GM23338 (cell line): ENCODE data around the gene CALML3. TPM values are rescaled to one million over a fixed set of nuclear protein-coding genes. Genes with fewer than 3 reads are reported as not detected.
A peak's percentile ranks its signal among the peaks of the same experiment; 100 is the strongest.

Experiments used
- ATAC-seq: fragments of 200-7000 bp; cut with Tn5 transposase; 3 replicates; pipeline ENCODE4 v1.9.1; 2020
- DNase-seq: peaks from one replicate; pipeline ENCODE4 v3.0.0-alpha.2; 2015; ENCODE audit warnings: low spot score
- H2AFZ ChIP-seq: fragments of 200-600 bp; sonication (generic); 2 replicates; pipeline ENCODE4 v1.8.0; 2016; ENCODE audit warnings: antibody characterized with exemption, mild to moderate bottlenecking, moderate library complexity
- H3F3A ChIP-seq: fragments of 200-600 bp; sonication (generic); replicated peaks from 2 replicates; pipeline ENCODE4 v1.8.0; 2017; ENCODE audit warnings: antibody characterized with exemption, mixed run types, low read depth
- H3K27ac ChIP-seq: fragments of 200-600 bp; sonication (generic); 2 replicates; pipeline ENCODE4 v1.6.1; 2016; ENCODE audit warnings: low read depth
- H3K27me3 ChIP-seq: fragments of 200-600 bp; sonication (generic); 2 replicates; pipeline ENCODE4 v1.8.0; 2016; ENCODE audit warnings: mild to moderate bottlenecking, mixed run types, moderate library complexity; ENCODE audit not compliant: insufficient read depth
- H3K36me3 ChIP-seq: fragments of 200-600 bp; sonication (generic); 2 replicates; pipeline ENCODE4 v1.8.0; 2016; ENCODE audit warnings: mild to moderate bottlenecking; ENCODE audit not compliant: insufficient read depth
- H3K4me1 ChIP-seq: fragments of 200-600 bp; sonication (generic); 2 replicates; pipeline ENCODE4 v1.8.0; 2016; ENCODE audit warnings: mild to moderate bottlenecking, moderate library complexity; ENCODE audit not compliant: insufficient read depth
- H3K4me2 ChIP-seq: fragments of 200-600 bp; sonication (generic); 2 replicates; pipeline ENCODE4 v1.7.1; 2017; ENCODE audit warnings: mixed run types
- H3K4me3 ChIP-seq: fragments of 200-600 bp; sonication (generic); 2 replicates; pipeline ENCODE4 v1.6.1; 2016; ENCODE audit warnings: mixed run types
- H3K79me2 ChIP-seq: fragments of 200-600 bp; sonication (generic); replicated peaks from 2 replicates; pipeline ENCODE4 v1.8.0; 2017; ENCODE audit warnings: mild to moderate bottlenecking; ENCODE audit not compliant: insufficient read depth
- H3K9me2 ChIP-seq: fragments of 200-600 bp; sonication (generic); 2 replicates; pipeline ENCODE4 v1.8.0; 2017; ENCODE audit not compliant: insufficient read depth
- H4K20me1 ChIP-seq: fragments of 200-600 bp; sonication (generic); replicated peaks from 2 replicates; pipeline ENCODE4 v1.8.0; 2017; ENCODE audit warnings: mild to moderate bottlenecking; ENCODE audit not compliant: insufficient read depth
- H3K27ac Mint-ChIP-seq: 2 replicates; pipeline ENCODE4 v1.8.0; 2020; ENCODE audit warnings: inconsistent platforms, mild to moderate bottlenecking, moderate library complexity, mixed read lengths
- H3K27me3 Mint-ChIP-seq: 3 replicates; pipeline ENCODE4 v1.8.0; 2022; ENCODE audit warnings: low read depth, mild to moderate bottlenecking, moderate library complexity, mixed read lengths, inconsistent platforms; ENCODE audit not compliant: insufficient read depth, poor library complexity
- H3K36me3 Mint-ChIP-seq: 3 replicates; pipeline ENCODE4 v1.8.0; 2021; ENCODE audit warnings: low read depth, mild to moderate bottlenecking, inconsistent platforms, moderate library complexity, mixed read lengths
- H3K4me1 Mint-ChIP-seq: 3 replicates; pipeline ENCODE4 v1.8.0; 2020; ENCODE audit warnings: mild to moderate bottlenecking, inconsistent platforms, mixed read lengths
- H3K4me3 Mint-ChIP-seq: 3 replicates; pipeline ENCODE4 v1.8.0; 2021; ENCODE audit warnings: moderate library complexity, mild to moderate bottlenecking, inconsistent platforms, mixed read lengths
- H3K9me3 Mint-ChIP-seq: 3 replicates; pipeline ENCODE4 v1.8.0; 2020; ENCODE audit warnings: moderate library complexity, mild to moderate bottlenecking, inconsistent platforms, mixed read lengths
- CREB1 ChIP-seq: fragments of 250-450 bp; sonication (Bioruptor Pico); IDR thresholded peaks from 2 replicates; pipeline ENCODE4 v1.5.0; 2020; ENCODE audit warnings: low read depth, mild to moderate bottlenecking, moderate library complexity
- EZH2 ChIP-seq: fragments of 200-600 bp; sonication (generic); IDR thresholded peaks from one replicate; pipeline ENCODE4 v1.8.0; 2017; ENCODE audit warnings: antibody characterized with exemption, mild to moderate bottlenecking, low read depth; ENCODE audit not compliant: unreplicated experiment
- EZH2phosphoT487 ChIP-seq: fragments of 200-600 bp; sonication (generic); IDR thresholded peaks from one replicate; pipeline ENCODE4 v1.8.1; 2018; ENCODE audit warnings: antibody characterized with exemption; ENCODE audit not compliant: unreplicated experiment
- JUNB ChIP-seq: IDR thresholded peaks from one replicate; pipeline ENCODE4 v1.6.1; 2016; ENCODE audit warnings: antibody characterized with exemption; ENCODE audit not compliant: unreplicated experiment
- NANOG ChIP-seq: IDR thresholded peaks from 2 replicates; pipeline ENCODE4 v1.6.1; 2016; ENCODE audit warnings: antibody characterized with exemption, borderline replicate concordance
- POLR2AphosphoS5 ChIP-seq: IDR thresholded peaks from 2 replicates; pipeline ENCODE4 v1.6.1; 2016; ENCODE audit warnings: antibody characterized with exemption, low read depth
- STAT1 ChIP-seq: IDR thresholded peaks from one replicate; pipeline ENCODE4 v1.6.1; 2016; ENCODE audit warnings: antibody characterized with exemption; ENCODE audit not compliant: unreplicated experiment
- ZNF114 ChIP-seq: fragments of 250-450 bp; sonication (Bioruptor Pico); IDR thresholded peaks from 2 replicates; pipeline ENCODE4 v1.5.0; 2020; ENCODE audit warnings: mild to moderate bottlenecking, moderate library complexity
- ZNF331 ChIP-seq: fragments of 250-450 bp; sonication (Bioruptor Pico); IDR thresholded peaks from 2 replicates; pipeline ENCODE4 v1.5.0; 2020; ENCODE audit warnings: low read depth, mild to moderate bottlenecking, moderate library complexity
- polyA plus RNA-seq: library from polyadenylated mRNA; unstranded; fragments of >200 nt; fragmentation: Nextera tagmentation; extraction: Ambion mirVana; gene quantifications from 2 replicates; pipeline ENCODE4 v1.2.1, GENCODE V29; 2016
- total RNA-seq: library from RNA; depleted of rRNA; stranded (reverse); fragments of >200 nt; shearing (Covaris generic); gene quantifications from 2 replicates; pipeline ENCODE4 v1.2.3, GENCODE V29; 2014
- TF ChIP-seq, protein P1 (sequence below): IDR thresholded peaks from one replicate; pipeline ENCODE4 v1.6.1; 2018; ENCODE audit warnings: antibody characterized with exemption; ENCODE audit not compliant: unreplicated experiment
- TF ChIP-seq, protein P2 (sequence below), 2 experiments: fragments of 200-600 bp in 1 of 2; sonication (generic) in 1 of 2; conservative IDR thresholded peaks; 2 replicates each; pipeline versions ENCODE4 v1.5.1 to v1.6.1; 2016 to 2017; ENCODE audit warnings: antibody characterized with exemption in 2 of 2, low read depth in 2 of 2, mild to moderate bottlenecking in 2 of 2, moderate library complexity in 1 of 2
- TF ChIP-seq, protein P3 (sequence below): fragments of 250-450 bp; sonication (Bioruptor Pico); IDR thresholded peaks from 2 replicates; pipeline ENCODE4 v1.5.0; 2020; ENCODE audit warnings: mild to moderate bottlenecking, moderate library complexity
- TF ChIP-seq, protein P4 (sequence below): IDR thresholded peaks from 2 replicates; pipeline ENCODE4 v1.6.1; 2016; ENCODE audit warnings: antibody characterized with exemption

CALML3 gene
- total and polyA plus RNA-seq, 2 experiments from 2014 or later = not detected

DNA sequence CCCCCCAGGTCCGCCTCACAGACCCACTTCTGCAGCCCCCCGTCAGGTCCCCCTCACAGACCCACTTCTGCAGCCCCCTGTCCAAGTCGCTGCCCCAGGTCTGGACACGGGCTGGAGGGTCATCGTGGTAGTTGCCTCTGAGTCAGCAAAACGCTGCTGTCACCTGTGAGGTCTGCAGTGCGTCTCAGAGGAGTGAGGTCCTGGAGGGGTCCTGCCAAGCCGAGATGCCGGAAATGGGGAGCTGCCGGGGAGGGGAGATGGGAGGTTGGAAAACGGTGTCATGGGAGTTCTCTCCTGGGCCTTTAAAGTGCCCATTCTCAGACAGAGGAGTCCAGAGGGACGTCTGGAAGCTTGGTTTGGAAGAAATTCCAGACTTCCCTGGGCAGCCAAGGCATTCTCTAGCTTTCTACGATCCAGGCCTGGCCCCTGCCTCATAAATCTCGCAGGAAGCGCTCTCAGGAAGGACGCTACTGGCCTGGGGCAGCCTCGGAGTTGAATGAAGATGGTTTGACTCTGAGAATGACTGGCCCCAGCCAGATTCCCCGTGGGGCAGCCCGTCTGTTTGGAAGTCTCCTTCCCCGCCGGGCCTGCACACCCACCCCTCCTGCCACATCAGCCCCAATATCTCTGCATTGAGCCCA lies 38.7 kb downstream of the CALML3 start:
- Mint-ChIP-seq H3K4me1 (peaks cover 17% of the 10 kb centered on the region), H3K27ac (no peak overlapping the region), H3K9me3 (no peaks in the 10 kb centered on the region), H3K36me3 (no peaks in the 10 kb centered on the region; the same call in 2 of the 3 replicates), H3K27me3 (peaks cover 2% of the 10 kb centered on the region), H3K4me3 (no peak overlapping the region)
- Histone ChIP-seq H3K27me3 (no peaks in the 10 kb centered on the region), H3K4me3 (no peak overlapping the region), H3K27ac (no peak overlapping the region), H3K9me2 (no peaks in the 10 kb centered on the region), H3K4me2 (no peak overlapping the region), H3F3A (no peaks in the 10 kb centered on the region), H3K4me1 (peaks cover 3% of the 10 kb centered on the region; the same call in 1 of the 2 replicates), H3K79me2 (no peaks in the 10 kb centered on the region), H4K20me1 (no peaks in the 10 kb centered on the region), H2AFZ (peak overlapping the region; percentile 72; the same call in 1 of the 2 replicates), H3K36me3 (no peaks in the 10 kb centered on the region)
- TF ChIP-seq CREB1 (CRISPR knock-in tag) (no peak), EZH2 (no peak), POLR2AphosphoS5 (no peak), ZNF114 (CRISPR knock-in tag) (no peak), STAT1 (no peak), JUNB (no peak), NANOG (no peak), ZNF331 (CRISPR knock-in tag) (no peak), EZH2phosphoT487 (no peak)
- TF ChIP-seq, protein P1, sequence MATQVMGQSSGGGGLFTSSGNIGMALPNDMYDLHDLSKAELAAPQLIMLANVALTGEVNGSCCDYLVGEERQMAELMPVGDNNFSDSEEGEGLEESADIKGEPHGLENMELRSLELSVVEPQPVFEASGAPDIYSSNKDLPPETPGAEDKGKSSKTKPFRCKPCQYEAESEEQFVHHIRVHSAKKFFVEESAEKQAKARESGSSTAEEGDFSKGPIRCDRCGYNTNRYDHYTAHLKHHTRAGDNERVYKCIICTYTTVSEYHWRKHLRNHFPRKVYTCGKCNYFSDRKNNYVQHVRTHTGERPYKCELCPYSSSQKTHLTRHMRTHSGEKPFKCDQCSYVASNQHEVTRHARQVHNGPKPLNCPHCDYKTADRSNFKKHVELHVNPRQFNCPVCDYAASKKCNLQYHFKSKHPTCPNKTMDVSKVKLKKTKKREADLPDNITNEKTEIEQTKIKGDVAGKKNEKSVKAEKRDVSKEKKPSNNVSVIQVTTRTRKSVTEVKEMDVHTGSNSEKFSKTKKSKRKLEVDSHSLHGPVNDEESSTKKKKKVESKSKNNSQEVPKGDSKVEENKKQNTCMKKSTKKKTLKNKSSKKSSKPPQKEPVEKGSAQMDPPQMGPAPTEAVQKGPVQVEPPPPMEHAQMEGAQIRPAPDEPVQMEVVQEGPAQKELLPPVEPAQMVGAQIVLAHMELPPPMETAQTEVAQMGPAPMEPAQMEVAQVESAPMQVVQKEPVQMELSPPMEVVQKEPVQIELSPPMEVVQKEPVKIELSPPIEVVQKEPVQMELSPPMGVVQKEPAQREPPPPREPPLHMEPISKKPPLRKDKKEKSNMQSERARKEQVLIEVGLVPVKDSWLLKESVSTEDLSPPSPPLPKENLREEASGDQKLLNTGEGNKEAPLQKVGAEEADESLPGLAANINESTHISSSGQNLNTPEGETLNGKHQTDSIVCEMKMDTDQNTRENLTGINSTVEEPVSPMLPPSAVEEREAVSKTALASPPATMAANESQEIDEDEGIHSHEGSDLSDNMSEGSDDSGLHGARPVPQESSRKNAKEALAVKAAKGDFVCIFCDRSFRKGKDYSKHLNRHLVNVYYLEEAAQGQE = no peak
- TF ChIP-seq, protein P2, sequence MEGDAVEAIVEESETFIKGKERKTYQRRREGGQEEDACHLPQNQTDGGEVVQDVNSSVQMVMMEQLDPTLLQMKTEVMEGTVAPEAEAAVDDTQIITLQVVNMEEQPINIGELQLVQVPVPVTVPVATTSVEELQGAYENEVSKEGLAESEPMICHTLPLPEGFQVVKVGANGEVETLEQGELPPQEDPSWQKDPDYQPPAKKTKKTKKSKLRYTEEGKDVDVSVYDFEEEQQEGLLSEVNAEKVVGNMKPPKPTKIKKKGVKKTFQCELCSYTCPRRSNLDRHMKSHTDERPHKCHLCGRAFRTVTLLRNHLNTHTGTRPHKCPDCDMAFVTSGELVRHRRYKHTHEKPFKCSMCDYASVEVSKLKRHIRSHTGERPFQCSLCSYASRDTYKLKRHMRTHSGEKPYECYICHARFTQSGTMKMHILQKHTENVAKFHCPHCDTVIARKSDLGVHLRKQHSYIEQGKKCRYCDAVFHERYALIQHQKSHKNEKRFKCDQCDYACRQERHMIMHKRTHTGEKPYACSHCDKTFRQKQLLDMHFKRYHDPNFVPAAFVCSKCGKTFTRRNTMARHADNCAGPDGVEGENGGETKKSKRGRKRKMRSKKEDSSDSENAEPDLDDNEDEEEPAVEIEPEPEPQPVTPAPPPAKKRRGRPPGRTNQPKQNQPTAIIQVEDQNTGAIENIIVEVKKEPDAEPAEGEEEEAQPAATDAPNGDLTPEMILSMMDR (conservative IDR thresholded peaks at IDR 0.05; ENCODE audit: low read depth in 2 of 2) = no peak
- TF ChIP-seq, protein P3, sequence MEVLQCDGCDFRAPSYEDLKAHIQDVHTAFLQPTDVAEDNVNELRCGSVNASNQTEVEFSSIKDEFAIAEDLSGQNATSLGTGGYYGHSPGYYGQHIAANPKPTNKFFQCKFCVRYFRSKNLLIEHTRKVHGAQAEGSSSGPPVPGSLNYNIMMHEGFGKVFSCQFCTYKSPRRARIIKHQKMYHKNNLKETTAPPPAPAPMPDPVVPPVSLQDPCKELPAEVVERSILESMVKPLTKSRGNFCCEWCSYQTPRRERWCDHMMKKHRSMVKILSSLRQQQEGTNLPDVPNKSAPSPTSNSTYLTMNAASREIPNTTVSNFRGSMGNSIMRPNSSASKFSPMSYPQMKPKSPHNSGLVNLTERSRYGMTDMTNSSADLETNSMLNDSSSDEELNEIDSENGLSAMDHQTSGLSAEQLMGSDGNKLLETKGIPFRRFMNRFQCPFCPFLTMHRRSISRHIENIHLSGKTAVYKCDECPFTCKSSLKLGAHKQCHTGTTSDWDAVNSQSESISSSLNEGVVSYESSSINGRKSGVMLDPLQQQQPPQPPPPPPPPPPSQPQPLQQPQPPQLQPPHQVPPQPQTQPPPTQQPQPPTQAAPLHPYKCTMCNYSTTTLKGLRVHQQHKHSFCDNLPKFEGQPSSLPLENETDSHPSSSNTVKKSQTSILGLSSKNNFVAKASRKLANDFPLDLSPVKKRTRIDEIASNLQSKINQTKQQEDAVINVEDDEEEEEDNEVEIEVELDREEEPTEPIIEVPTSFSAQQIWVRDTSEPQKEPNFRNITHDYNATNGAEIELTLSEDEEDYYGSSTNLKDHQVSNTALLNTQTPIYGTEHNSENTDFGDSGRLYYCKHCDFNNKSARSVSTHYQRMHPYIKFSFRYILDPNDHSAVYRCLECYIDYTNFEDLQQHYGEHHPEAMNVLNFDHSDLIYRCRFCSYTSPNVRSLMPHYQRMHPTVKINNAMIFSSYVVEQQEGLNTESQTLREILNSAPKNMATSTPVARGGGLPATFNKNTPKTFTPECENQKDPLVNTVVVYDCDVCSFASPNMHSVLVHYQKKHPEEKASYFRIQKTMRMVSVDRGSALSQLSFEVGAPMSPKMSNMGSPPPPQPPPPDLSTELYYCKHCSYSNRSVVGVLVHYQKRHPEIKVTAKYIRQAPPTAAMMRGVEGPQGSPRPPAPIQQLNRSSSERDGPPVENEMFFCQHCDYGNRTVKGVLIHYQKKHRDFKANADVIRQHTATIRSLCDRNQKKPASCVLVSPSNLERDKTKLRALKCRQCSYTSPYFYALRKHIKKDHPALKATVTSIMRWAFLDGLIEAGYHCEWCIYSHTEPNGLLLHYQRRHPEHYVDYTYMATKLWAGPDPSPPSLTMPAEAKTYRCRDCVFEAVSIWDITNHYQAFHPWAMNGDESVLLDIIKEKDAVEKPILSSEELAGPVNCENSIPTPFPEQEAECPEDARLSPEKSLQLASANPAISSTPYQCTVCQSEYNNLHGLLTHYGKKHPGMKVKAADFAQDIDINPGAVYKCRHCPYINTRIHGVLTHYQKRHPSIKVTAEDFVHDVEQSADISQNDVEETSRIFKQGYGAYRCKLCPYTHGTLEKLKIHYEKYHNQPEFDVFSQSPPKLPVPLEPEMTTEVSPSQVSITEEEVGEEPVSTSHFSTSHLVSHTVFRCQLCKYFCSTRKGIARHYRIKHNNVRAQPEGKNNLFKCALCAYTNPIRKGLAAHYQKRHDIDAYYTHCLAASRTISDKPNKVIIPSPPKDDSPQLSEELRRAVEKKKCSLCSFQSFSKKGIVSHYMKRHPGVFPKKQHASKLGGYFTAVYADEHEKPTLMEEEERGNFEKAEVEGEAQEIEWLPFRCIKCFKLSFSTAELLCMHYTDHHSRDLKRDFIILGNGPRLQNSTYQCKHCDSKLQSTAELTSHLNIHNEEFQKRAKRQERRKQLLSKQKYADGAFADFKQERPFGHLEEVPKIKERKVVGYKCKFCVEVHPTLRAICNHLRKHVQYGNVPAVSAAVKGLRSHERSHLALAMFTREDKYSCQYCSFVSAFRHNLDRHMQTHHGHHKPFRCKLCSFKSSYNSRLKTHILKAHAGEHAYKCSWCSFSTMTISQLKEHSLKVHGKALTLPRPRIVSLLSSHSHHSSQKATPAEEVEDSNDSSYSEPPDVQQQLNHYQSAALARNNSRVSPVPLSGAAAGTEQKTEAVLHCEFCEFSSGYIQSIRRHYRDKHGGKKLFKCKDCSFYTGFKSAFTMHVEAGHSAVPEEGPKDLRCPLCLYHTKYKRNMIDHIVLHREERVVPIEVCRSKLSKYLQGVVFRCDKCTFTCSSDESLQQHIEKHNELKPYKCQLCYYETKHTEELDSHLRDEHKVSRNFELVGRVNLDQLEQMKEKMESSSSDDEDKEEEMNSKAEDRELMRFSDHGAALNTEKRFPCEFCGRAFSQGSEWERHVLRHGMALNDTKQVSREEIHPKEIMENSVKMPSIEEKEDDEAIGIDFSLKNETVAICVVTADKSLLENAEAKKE (CRISPR knock-in tag) = no peak
- TF ChIP-seq, protein P4, sequence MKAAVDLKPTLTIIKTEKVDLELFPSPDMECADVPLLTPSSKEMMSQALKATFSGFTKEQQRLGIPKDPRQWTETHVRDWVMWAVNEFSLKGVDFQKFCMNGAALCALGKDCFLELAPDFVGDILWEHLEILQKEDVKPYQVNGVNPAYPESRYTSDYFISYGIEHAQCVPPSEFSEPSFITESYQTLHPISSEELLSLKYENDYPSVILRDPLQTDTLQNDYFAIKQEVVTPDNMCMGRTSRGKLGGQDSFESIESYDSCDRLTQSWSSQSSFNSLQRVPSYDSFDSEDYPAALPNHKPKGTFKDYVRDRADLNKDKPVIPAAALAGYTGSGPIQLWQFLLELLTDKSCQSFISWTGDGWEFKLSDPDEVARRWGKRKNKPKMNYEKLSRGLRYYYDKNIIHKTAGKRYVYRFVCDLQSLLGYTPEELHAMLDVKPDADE = no peak
- DNase-seq (no peak), ATAC-seq (no peak)
